ENCODE data around the gene ZNF512B.

Gene ZNF512B

DNA sequence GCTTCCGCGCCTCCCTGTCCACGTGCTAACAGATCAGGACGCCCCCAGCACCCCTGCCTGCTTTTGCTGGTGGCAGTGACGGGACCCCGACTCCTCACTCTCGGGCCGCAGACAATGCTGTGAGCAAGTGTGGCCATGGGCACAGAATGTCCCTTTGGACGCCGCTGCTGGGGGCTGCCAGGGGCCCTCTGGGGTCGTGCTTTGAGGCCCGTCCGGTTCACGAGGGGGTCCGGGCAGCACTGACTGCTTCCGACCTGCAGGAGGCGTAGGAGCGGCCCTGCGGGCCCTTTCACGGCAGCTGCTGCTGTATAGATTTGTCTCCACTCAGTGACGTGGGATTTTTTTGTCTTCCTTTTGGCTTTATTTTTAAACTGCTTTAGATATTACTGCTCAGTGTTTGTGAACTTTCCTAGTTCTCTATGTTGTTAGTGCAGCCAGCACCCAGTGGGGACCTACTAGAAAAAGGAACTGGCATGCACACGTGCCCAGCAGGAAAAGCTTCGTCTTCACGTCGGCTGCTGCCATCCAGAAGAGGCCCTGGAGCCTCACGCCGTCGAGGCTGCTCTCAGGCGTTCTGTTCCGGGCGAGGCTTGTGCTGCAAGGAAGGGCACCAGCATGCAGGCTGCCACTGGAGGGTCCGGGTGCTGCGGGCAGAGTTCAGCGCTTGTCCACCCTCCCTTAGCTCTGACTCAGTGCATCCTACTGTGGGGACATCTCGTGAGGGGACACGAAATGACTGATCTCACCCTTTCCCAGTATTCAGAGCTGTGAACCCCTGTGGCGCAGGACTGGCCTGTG is 35.3 kb downstream of the ZNF512B start:
- H3K79me2 ChIP-seq (ENCODE audit: insufficient read depth, low read depth): no peaks in the 10 kb centered on the region

GRCh38 chr20:63933646-63934045 is 36.1 kb downstream of the ZNF512B start:
- Histone ChIP-seq H3K4me3 (IDR thresholded peaks at IDR 0.05; ENCODE audit: insufficient read depth, low read depth, low read length) (no peak overlapping the region), H2AFZ (ENCODE audit: low read depth) (no peak overlapping the region), H3K79me2 (ENCODE audit: insufficient read depth, low read depth) (no peaks in the 10 kb centered on the region), H3K4me2 (no peak overlapping the region), H3K27me3 (ENCODE audit: insufficient read depth, low read depth) (no peaks in the 10 kb centered on the region), H3K9ac (no peak overlapping the region), H3K36me3 (ENCODE audit: insufficient read depth) (peaks cover under 1% of the 10 kb centered on the region; the same call in 1 of the 2 replicates), H4K20me1 (ENCODE audit: insufficient read depth) (no peaks in the 10 kb centered on the region), H3K27ac (no peak overlapping the region), H3K4me1 (ENCODE audit: low read depth, poor library complexity, severe bottlenecking) (no peaks in the 10 kb centered on the region)
- no peak for TF ChIP-seq CTCF (conservative IDR thresholded peaks at IDR 0.05; ENCODE audit: low read depth, low read length)

More for the DNA sequence above, 35.3 kb downstream of the ZNF512B start:
- no peaks in the 10 kb centered on the region for H3K4me1 ChIP-seq (ENCODE audit: low read depth, poor library complexity, severe bottlenecking)
- no peaks in the 10 kb centered on the region; the same call in 1 of the 2 replicates for H3K36me3 ChIP-seq (ENCODE audit: insufficient read depth)
- H3K4me2 ChIP-seq: no peak overlapping the region
- no peak overlapping the region for H3K4me3 ChIP-seq (IDR thresholded peaks at IDR 0.05; ENCODE audit: insufficient read depth, low read depth, low read length)
- no peak overlapping the region for H3K27ac ChIP-seq
- no peaks in the 10 kb centered on the region for H3K27me3 ChIP-seq (ENCODE audit: insufficient read depth, low read depth)
- H2AFZ ChIP-seq (ENCODE audit: low read depth): no peak overlapping the region
- no peaks in the 10 kb centered on the region for H4K20me1 ChIP-seq (ENCODE audit: insufficient read depth)
- 0 out of 2 replicates have a peak, but pooled peaks have one; percentile 19 for TF ChIP-seq CTCF (conservative IDR thresholded peaks at IDR 0.05; ENCODE audit: low read depth, low read length)
- H3K9ac ChIP-seq: no peak overlapping the region

DNA sequence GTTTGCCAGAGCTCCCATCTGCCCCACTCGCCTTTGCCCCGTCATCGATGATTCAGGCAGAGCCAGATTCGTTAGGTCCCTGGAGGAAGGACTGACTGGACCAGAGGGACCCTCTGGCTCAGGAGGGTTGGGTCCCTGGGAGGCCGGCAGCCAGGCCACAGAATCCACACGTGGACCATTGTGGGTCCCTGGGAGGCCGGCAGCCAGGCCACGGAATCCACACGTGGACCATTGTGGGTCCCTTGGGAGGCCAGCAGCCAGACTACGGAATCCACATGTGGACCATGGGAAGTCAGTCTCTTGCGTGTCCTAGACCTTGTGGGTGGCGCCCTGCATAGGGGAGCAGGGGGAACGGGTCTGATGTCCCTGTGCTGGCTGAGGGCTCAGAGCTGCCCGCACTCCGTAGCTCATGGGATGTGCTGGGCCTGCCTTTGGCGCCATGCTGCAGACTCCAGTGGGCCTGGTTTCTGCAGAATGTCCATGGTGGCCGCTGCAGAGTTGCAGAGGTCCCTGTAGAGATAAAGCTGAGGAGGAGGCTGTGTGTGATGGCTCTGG is 37.0 kb downstream of the ZNF512B start:
- Histone ChIP-seq H3K27me3 (ENCODE audit: insufficient read depth, low read depth) (no peaks in the 10 kb centered on the region), H4K20me1 (ENCODE audit: insufficient read depth) (no peaks in the 10 kb centered on the region), H3K27ac (no peak overlapping the region), H3K4me2 (no peak overlapping the region), H3K36me3 (ENCODE audit: insufficient read depth) (peaks cover 6% of the 10 kb centered on the region; the same call in 1 of the 2 replicates), H2AFZ (ENCODE audit: low read depth) (no peak overlapping the region), H3K79me2 (ENCODE audit: insufficient read depth, low read depth) (no peaks in the 10 kb centered on the region), H3K4me3 (IDR thresholded peaks at IDR 0.05; ENCODE audit: insufficient read depth, low read depth, low read length) (no peak overlapping the region), H3K9ac (no peak overlapping the region), H3K4me1 (ENCODE audit: low read depth, poor library complexity, severe bottlenecking) (no peaks in the 10 kb centered on the region)
- no peak for TF ChIP-seq CTCF (conservative IDR thresholded peaks at IDR 0.05; ENCODE audit: low read depth, low read length)

DNA sequence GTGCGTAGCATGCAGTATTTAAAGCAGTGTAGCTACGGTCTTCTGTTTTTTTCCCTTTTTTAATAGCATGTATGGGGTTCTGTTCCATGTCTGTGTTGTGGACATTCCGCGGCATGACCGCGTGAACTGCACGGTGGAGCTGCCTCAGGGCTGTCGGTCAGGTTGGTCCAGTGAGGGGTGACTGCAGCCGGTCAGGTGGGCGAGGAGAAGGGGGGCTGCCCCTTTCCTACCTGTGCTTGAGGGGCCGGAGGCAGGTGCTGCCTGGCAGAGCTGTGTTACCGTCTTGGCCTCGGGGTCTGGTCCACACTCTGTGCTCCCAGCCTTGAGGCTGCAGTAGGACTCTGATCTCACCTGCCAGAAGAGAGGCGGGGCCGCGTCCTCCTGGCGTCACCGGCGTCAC is 38.0 kb downstream of the ZNF512B start:
- no peaks in the 10 kb centered on the region for H4K20me1 ChIP-seq (ENCODE audit: insufficient read depth)
- TF ChIP-seq CTCF (conservative IDR thresholded peaks at IDR 0.05; ENCODE audit: low read depth, low read length): no peak
- no peaks in the 10 kb centered on the region for H3K79me2 ChIP-seq (ENCODE audit: insufficient read depth, low read depth)
- peaks cover 6% of the 10 kb centered on the region; the same call in 1 of the 2 replicates for H3K36me3 ChIP-seq (ENCODE audit: insufficient read depth)
- no peaks in the 10 kb centered on the region for H3K27me3 ChIP-seq (ENCODE audit: insufficient read depth, low read depth)
- H3K9ac ChIP-seq: no peak overlapping the region
- no peaks in the 10 kb centered on the region for H3K4me1 ChIP-seq (ENCODE audit: low read depth, poor library complexity, severe bottlenecking)
- H3K4me2 ChIP-seq: no peak overlapping the region
- H3K4me3 ChIP-seq (IDR thresholded peaks at IDR 0.05; ENCODE audit: insufficient read depth, low read depth, low read length): no peak overlapping the region
- no peak overlapping the region for H3K27ac ChIP-seq
- H2AFZ ChIP-seq (ENCODE audit: low read depth): no peak overlapping the region
